PC-9 (cell line): ENCODE measurements around the gene GPHN. TPM values are rescaled to one million over a fixed set of nuclear protein-coding genes. Genes with fewer than 3 reads are reported as not detected.

Experiments used
- BruUV-seq: library from RNA; stranded (reverse); fragments of 400-500 nt; replicated peaks from 2 replicates; lab custom pipeline; 2021; lab: Mats Ljungman, UMichigan
- CTCF ChIA-PET: fragments of 300-600 bp; sonication (Branson Sonifier 250); formaldehyde crosslinking; loops from one replicate; lab custom pipeline; 2022; ENCODE audit warnings: antibody characterized with exemption; lab: Charles Lee
- POLR2A ChIA-PET: fragments of 300-600 bp; sonication (Branson Sonifier 250); formaldehyde crosslinking; loops from one replicate; lab custom pipeline; 2022; ENCODE audit warnings: antibody characterized with exemption; ENCODE audit not compliant: unreplicated experiment; lab: Charles Lee
- DNase-seq, 2 experiments: peaks; one replicate each; pipeline versions ENCODE4 v3.0.0 to v3.0.0-alpha.2; 2015 to 2022; ENCODE audit warnings: mixed read lengths in 1 of 2
- H2AFZ ChIP-seq: fragments of 200-600 bp; sonication (generic); 2 replicates; pipeline ENCODE4 v1.8.1; 2017; ENCODE audit warnings: antibody characterized with exemption
- H3F3A ChIP-seq: fragments of 200-600 bp; sonication (generic); 2 replicates; pipeline ENCODE4 v1.8.1; 2017; ENCODE audit warnings: antibody characterized with exemption, mild to moderate bottlenecking, low read depth; ENCODE audit not compliant: insufficient read depth
- H3K27ac ChIP-seq: fragments of 200-600 bp; sonication (generic); 2 replicates; pipeline ENCODE4 v1.6.1; 2016; ENCODE audit warnings: mixed run types
- H3K27me3 ChIP-seq: fragments of 200-600 bp; sonication (generic); 2 replicates; pipeline ENCODE4 v1.6.1; 2016; ENCODE audit warnings: low read depth, mixed run types; ENCODE audit not compliant: insufficient read depth
- H3K36me3 ChIP-seq: fragments of 200-600 bp; sonication (generic); 2 replicates; pipeline ENCODE4 v1.6.1; 2016; ENCODE audit warnings: low read depth, mixed run types
- H3K4me1 ChIP-seq: fragments of 200-600 bp; sonication (generic); replicated peaks from 2 replicates; pipeline ENCODE4 v1.6.1; 2016; ENCODE audit warnings: mixed run types; ENCODE audit not compliant: insufficient read depth
- H3K4me2 ChIP-seq: fragments of 200-600 bp; sonication (generic); 2 replicates; pipeline ENCODE4 v1.6.1; 2017; ENCODE audit warnings: mixed run types
- H3K4me3 ChIP-seq: fragments of 200-600 bp; sonication (generic); 2 replicates; pipeline ENCODE4 v1.6.1; 2016; ENCODE audit warnings: mixed run types
- H3K79me2 ChIP-seq: fragments of 200-600 bp; sonication (generic); 2 replicates; pipeline ENCODE4 v1.6.1; 2017; ENCODE audit warnings: low read depth, mixed run types
- H3K9me2 ChIP-seq: fragments of 200-600 bp; sonication (generic); 2 replicates; pipeline ENCODE4 v1.8.1; 2017; ENCODE audit warnings: mild to moderate bottlenecking; ENCODE audit not compliant: insufficient read depth
- H3K9me3 ChIP-seq: fragments of 200-600 bp; sonication (generic); 2 replicates; pipeline ENCODE4 v1.8.1; 2016; ENCODE audit warnings: low read depth; ENCODE audit not compliant: insufficient read depth
- H4K20me1 ChIP-seq: fragments of 200-600 bp; sonication (generic); 2 replicates; pipeline ENCODE4 v1.8.1; 2017; ENCODE audit not compliant: insufficient read depth
- EZH2 ChIP-seq: fragments of 200-600 bp; sonication (generic); IDR thresholded peaks from 2 replicates; pipeline ENCODE4 v1.8.0; 2017; ENCODE audit warnings: antibody characterized with exemption, low read depth
- intact Hi-C: fragments of 100-400 bp; cut with micrococcal nuclease; formaldehyde crosslinking; loops from one replicate; pipeline ENCODE4 v1.10.0; 2022; ENCODE audit not compliant: unreplicated experiment
- total RNA-seq: library from RNA; stranded (reverse); gene quantifications from 2 replicates; pipeline ENCODE4 v1.2.3, GENCODE V29; 2021
- TF ChIP-seq, protein P1 (sequence below): fragments of 200-600 bp; sonication (generic); conservative IDR thresholded peaks from 2 replicates; pipeline ENCODE4 v1.6.1; 2017; ENCODE audit warnings: mixed run types, antibody characterized with exemption, mild to moderate bottlenecking, moderate library complexity

Gene GPHN
- total RNA-seq, 1 experiment from 2014 or later = 18.3 TPM

DNA sequence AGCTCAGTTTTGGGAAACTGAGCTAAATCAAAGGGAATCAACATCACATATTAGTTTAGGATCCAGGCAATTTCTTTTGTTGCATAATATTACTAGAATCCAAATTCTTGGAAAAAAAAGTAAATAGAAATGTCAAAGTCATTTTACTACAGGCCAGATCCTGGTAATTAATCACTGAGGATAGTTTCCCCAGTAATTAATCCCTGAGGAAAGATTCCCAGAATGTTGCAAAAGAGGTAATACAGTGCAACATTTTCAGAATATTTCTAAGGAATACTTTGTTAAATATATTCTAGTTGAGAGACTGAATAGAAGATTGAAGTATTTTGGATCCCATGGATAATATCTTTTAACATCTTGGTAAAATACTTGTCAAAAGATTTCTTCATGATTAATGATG is 474.3 kb downstream of the GPHN start:
- Histone ChIP-seq H3K27me3 (no peaks in the 10 kb centered on the region), H3K9me3 (no peaks in the 10 kb centered on the region), H3K9me2 (no peaks in the 10 kb centered on the region), H3K27ac (no peak overlapping the region), H3K4me3 (no peak overlapping the region), H2AFZ (no peak overlapping the region), H3F3A (no peaks in the 10 kb centered on the region), H3K79me2 (no peaks in the 10 kb centered on the region), H4K20me1 (no peaks in the 10 kb centered on the region), H3K4me2 (no peak overlapping the region), H3K36me3 (no peaks in the 10 kb centered on the region; the same call in 1 of the 2 replicates), H3K4me1 (no peaks in the 10 kb centered on the region)
- ChIA-PET CTCF (no interaction called here), POLR2A (no interaction called here)
- BruUV-seq = no TSS peak
- intact Hi-C loops = no loop called here
- DNase-seq = no peak
- no peak for TF ChIP-seq EZH2
- TF ChIP-seq, protein P1, sequence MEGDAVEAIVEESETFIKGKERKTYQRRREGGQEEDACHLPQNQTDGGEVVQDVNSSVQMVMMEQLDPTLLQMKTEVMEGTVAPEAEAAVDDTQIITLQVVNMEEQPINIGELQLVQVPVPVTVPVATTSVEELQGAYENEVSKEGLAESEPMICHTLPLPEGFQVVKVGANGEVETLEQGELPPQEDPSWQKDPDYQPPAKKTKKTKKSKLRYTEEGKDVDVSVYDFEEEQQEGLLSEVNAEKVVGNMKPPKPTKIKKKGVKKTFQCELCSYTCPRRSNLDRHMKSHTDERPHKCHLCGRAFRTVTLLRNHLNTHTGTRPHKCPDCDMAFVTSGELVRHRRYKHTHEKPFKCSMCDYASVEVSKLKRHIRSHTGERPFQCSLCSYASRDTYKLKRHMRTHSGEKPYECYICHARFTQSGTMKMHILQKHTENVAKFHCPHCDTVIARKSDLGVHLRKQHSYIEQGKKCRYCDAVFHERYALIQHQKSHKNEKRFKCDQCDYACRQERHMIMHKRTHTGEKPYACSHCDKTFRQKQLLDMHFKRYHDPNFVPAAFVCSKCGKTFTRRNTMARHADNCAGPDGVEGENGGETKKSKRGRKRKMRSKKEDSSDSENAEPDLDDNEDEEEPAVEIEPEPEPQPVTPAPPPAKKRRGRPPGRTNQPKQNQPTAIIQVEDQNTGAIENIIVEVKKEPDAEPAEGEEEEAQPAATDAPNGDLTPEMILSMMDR = no peak

DNA sequence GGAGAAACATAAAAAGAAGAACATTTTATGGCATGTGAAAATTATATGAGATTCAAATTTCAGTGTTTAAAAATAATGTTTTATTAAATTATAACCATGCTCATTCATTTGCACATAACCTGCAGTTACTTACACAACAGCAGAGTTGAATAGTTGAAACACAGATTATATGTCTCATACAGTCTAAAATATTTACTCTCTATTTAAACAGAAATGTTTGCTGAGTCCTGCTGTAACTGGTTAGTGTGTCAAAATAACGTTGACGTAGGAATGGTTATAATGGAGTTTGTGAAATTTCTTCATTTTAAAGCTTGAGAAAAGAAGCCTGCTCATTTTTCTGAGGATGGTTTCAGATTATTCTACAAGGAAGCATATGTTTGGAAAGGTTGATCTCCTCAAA is 484.8 kb downstream of the GPHN start:
- H3K4me3 ChIP-seq = no peak overlapping the region
- CTCF ChIA-PET = no interaction called here
- H4K20me1 ChIP-seq = no peaks in the 10 kb centered on the region
- DNase-seq = no peak
- no peaks in the 10 kb centered on the region for H3K36me3 ChIP-seq
- H3K9me2 ChIP-seq = no peaks in the 10 kb centered on the region; the same call in 1 of the 2 replicates
- no peak overlapping the region for H3K4me2 ChIP-seq
- no peaks in the 10 kb centered on the region for H3K79me2 ChIP-seq
- H3K9me3 ChIP-seq = no peaks in the 10 kb centered on the region
- intact Hi-C loops = no loop called here
- no peaks in the 10 kb centered on the region for H3F3A ChIP-seq
- POLR2A ChIA-PET = interaction anchor here (0.6 to 0.7 kb wide), 2 partner anchors 18 to 294 kb away, joined by 3 to 8 read pairs; no protein-coding TSS in a partner anchor
- H3K27ac ChIP-seq = no peak overlapping the region
- H2AFZ ChIP-seq = no peak overlapping the region
- H3K4me1 ChIP-seq = no peaks in the 10 kb centered on the region
- no peak for TF ChIP-seq EZH2
- TF ChIP-seq, protein P1 = no peak
- no peaks in the 10 kb centered on the region for H3K27me3 ChIP-seq
- BruUV-seq = no TSS peak

DNA sequence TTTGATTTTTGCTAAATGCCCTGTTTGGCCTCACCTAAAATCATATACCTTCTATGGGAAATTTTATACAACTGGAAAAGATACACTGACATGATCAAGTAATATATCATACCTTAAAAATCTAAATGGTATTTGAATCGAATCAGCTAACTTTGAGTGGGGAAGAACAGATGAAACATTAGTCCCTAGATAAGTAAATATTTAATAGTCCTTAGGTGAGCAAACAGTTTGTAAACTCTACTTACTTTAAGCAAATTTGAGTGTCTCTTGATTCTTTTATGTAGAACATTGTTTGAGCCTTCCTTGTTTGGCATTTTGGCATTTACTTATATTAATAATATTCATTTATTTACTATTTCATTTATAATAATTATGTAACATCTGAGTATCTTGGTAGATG is 485.6 kb downstream of the GPHN start:
- intact Hi-C loops = no loop called here
- H3K9me2 ChIP-seq = no peaks in the 10 kb centered on the region; the same call in 1 of the 2 replicates
- no peaks in the 10 kb centered on the region for H3K27me3 ChIP-seq
- no peaks in the 10 kb centered on the region for H3F3A ChIP-seq
- no peaks in the 10 kb centered on the region for H4K20me1 ChIP-seq
- H3K36me3 ChIP-seq = no peaks in the 10 kb centered on the region
- no peaks in the 10 kb centered on the region for H3K79me2 ChIP-seq
- no peak overlapping the region for H2AFZ ChIP-seq
- H3K4me1 ChIP-seq = no peaks in the 10 kb centered on the region
- DNase-seq = no peak
- H3K4me3 ChIP-seq = no peak overlapping the region
- ChIA-PET POLR2A (no interaction called here), CTCF (no interaction called here)
- no TSS peak for BruUV-seq
- no peaks in the 10 kb centered on the region for H3K9me3 ChIP-seq
- H3K27ac ChIP-seq = no peak overlapping the region
- TF ChIP-seq EZH2 = no peak
- TF ChIP-seq, protein P1 = no peak
- no peak overlapping the region for H3K4me2 ChIP-seq
